Fibroblast of the aortic adventitia (primary cell): Measurements from ENCODE around the gene DNAH17. TPM values are rescaled to one million over a fixed set of nuclear protein-coding genes. Genes with fewer than 3 reads are reported as not detected.
"Not testable (repeated sequence)": the region's sequence is repeated elsewhere in the genome, so short reads cannot be mapped to it uniquely, and the experiment has no call there.

ENCODE experiments used
- DNase-seq: peaks from one replicate; pipeline ENCODE4 v3.0.0-alpha.2; 2010; ENCODE audit warnings: low read depth
- H3K4me3 ChIP-seq: 2 replicates; pipeline ENCODE4 v1.5.1; 2011; ENCODE audit warnings: low read depth, mild to moderate bottlenecking, control low read depth, low read length, moderate library complexity
- CTCF ChIP-seq: IDR thresholded peaks from 2 replicates; pipeline ENCODE4 v1.5.1; 2011; ENCODE audit warnings: mild to moderate bottlenecking, low read length, control low read depth, inconsistent platforms; ENCODE audit not compliant: insufficient read depth
- total RNA-seq: library from RNA; depleted of rRNA; stranded (reverse); fragments of >200 nt; gene quantifications from 2 replicates; pipeline ENCODE4 v1.2.3, GENCODE V29; 2012; ENCODE audit warnings: low replicate concordance

Gene DNAH17
- total RNA-seq, 1 donor, result not detected

- TF ChIP-seq CTCF, result no peak
- no peak for DNase-seq
- no peak overlapping the region for H3K4me3 ChIP-seq
Measured at GRCh38 chr17:78466786-78467715, 110.1 kb downstream of the DNAH17 start.

- H3K4me3 ChIP-seq, DNase-seq: not testable (repeated sequence)
Measured at GRCh38 chr17:78466109-78466785, 110.9 kb downstream of the DNAH17 start.

GRCh38 chr17:78462148-78462547, 115.0 kb downstream of the DNAH17 start:
- TF ChIP-seq CTCF, result no peak
- H3K4me3 ChIP-seq, result no peak overlapping the region
- no peak for DNase-seq

GRCh38 chr17:78461799-78462053, 115.5 kb downstream of the DNAH17 start:
- no peak for DNase-seq
- no peak overlapping the region for H3K4me3 ChIP-seq
- no peak for TF ChIP-seq CTCF

- no peak for DNase-seq
- no peak overlapping the region for H3K4me3 ChIP-seq
- TF ChIP-seq CTCF, result no peak
Measured at GRCh38 chr17:78460951-78461798, 116.0 kb downstream of the DNAH17 start.

- H3K4me3 ChIP-seq, result no peak overlapping the region
- no peak for TF ChIP-seq CTCF
- no peak for DNase-seq
Measured at GRCh38 chr17:78460176-78460675, 117.0 kb downstream of the DNAH17 start.
